ENCODE measurements around the gene ARG2. TPM values are rescaled to one million over a fixed set of nuclear protein-coding genes. Genes with fewer than 3 reads are reported as not detected.

Gene ARG2
- total RNA-seq, 1 experiment from 2014 or later = 7.0 TPM

- CTCF ChIA-PET = interaction anchor here (1.2 kb wide), 1 partner anchor 57 kb away, joined by 3 read pairs; no protein-coding TSS in a partner anchor
- H3K4me1 ChIP-seq (ENCODE audit: control insufficient read depth in 1 of 2, insufficient read depth in 2 of 2, low read length in 2 of 2) = no peaks in the 10 kb centered on the region
- H3K9ac ChIP-seq (ENCODE audit: low read length) = no peak overlapping the region
- no peak overlapping the region for H3K4me2 ChIP-seq (ENCODE audit: low read length)
- H3K36me3 ChIP-seq (ENCODE audit: control insufficient read depth in 1 of 2, insufficient read depth in 2 of 2, low read length in 2 of 2) = no peaks in the 10 kb centered on the region
- POLR2A ChIA-PET = no interaction called here
- H3K9me2 ChIP-seq (ENCODE audit: insufficient read depth) = no peaks in the 10 kb centered on the region
- TF ChIP-seq ZNF274 (IDR thresholded peaks at IDR 0.05; ENCODE audit: low read depth, low read length) = no peak
- no peak for TF ChIP-seq ATF3 (IDR thresholded peaks at IDR 0.05)
- no peak for TF ChIP-seq CTCF (IDR thresholded peaks at IDR 0.05 in 2 of 3, conservative IDR thresholded peaks at IDR 0.05 in 1 of 3; ENCODE audit: borderline replicate concordance in 1 of 3, insufficient read depth in 1 of 3, low read depth in 2 of 3, low read length in 2 of 3)
- no peak for TF ChIP-seq EGR1 (IDR thresholded peaks at IDR 0.05; ENCODE audit: low read depth)
- no peak for TF ChIP-seq MAX (IDR thresholded peaks at IDR 0.05)
- no peak for TF ChIP-seq TCF7L2 (IDR thresholded peaks at IDR 0.05; ENCODE audit: borderline replicate concordance, extremely low read depth, insufficient read depth, insufficient read length)
- no peaks in the 10 kb centered on the region for H3K9me3 ChIP-seq (ENCODE audit: control insufficient read depth in 1 of 2, insufficient read depth in 1 of 2, low read depth in 1 of 2, low read length in 2 of 2)
- H3K4me3 ChIP-seq (replicated peaks in 1 of 2; ENCODE audit: low read depth in 1 of 2, low read length in 2 of 2) = no peak overlapping the region
- DNase-seq (ENCODE audit: low read depth, low spot score) = no peak
- no peak for ATAC-seq
- H3K79me2 ChIP-seq (ENCODE audit: insufficient read depth, low read length) = no peaks in the 10 kb centered on the region
- no peak overlapping the region for H3K27ac ChIP-seq (ENCODE audit: low read depth, low read length)
- no peaks in the 10 kb centered on the region for H4K20me1 ChIP-seq (ENCODE audit: insufficient read depth)
- intact Hi-C loops (cut with micrococcal nuclease) = no loop called here
- RAD21 ChIA-PET (ENCODE audit: low non-redundant PET in 1 of 2, low total read pairs in 2 of 2, uncharacterized antibody in 2 of 2, unreplicated experiment in 2 of 2) = no interaction called here
- H3K27me3 ChIP-seq (ENCODE audit: insufficient read depth, low read length) = peaks cover 13% of the 10 kb centered on the region; the same call in 1 of the 2 replicates
- no TSS peak for BruUV-seq (replicated peaks)
- no peak overlapping the region for H2AFZ ChIP-seq (ENCODE audit: low read depth, low read length, poor library complexity, severe bottlenecking)
Observed at GRCh38 chr14:67609642-67610310, 9.9 kb upstream of the ARG2 start.
